IgD-negative memory B cell (primary cell): Measurements from ENCODE around the gene CIROP. TPM values are rescaled to one million over a fixed set of nuclear protein-coding genes. Genes with fewer than 3 reads are reported as not detected.

Source experiments
- H3K27ac Mint-ChIP-seq, 3 donors: one replicate each; pipeline ENCODE4 v1.8.0; 2020 to 2022; ENCODE audit warnings: mild to moderate bottlenecking in 3 of 3, mixed read lengths in 3 of 3, moderate library complexity in 1 of 3
- H3K27me3 Mint-ChIP-seq: one replicate; pipeline ENCODE4 v1.8.0; 2021; ENCODE audit warnings: mixed read lengths
- H3K36me3 Mint-ChIP-seq: one replicate; pipeline ENCODE4 v1.8.0; 2020; ENCODE audit warnings: mild to moderate bottlenecking, mixed read lengths
- H3K4me1 Mint-ChIP-seq, 3 donors: one replicate each; pipeline ENCODE4 v1.8.0; 2020 to 2022; ENCODE audit warnings: mixed read lengths in 3 of 3, mild to moderate bottlenecking in 1 of 3
- H3K4me3 Mint-ChIP-seq, 4 donors: one replicate each; pipeline ENCODE4 v1.8.0; 2020 to 2022; ENCODE audit warnings: mild to moderate bottlenecking in 4 of 4, mixed read lengths in 4 of 4, moderate library complexity in 3 of 4
- H3K9me3 Mint-ChIP-seq, 3 donors: one replicate each; pipeline ENCODE4 v1.8.0; 2020 to 2021; ENCODE audit warnings: mixed read lengths in 3 of 3, mild to moderate bottlenecking in 1 of 3
- polyA plus RNA-seq: library from polyadenylated mRNA; unstranded; fragments of 300-500 nt; fragmentation: Illumina TruSeq; gene quantifications from one replicate; pipeline ENCODE4 v1.2.3, GENCODE V29; 2021

CIROP gene
- polyA plus RNA-seq, 1 donor from 2014 or later = not detected

GRCh38 chr14:23097786-23098185 lies 7.0 kb downstream of the CIROP start:
- Mint-ChIP-seq H3K27ac (no peak overlapping the region), H3K27me3 (no peaks in the 10 kb centered on the region), H3K36me3 (peaks cover 2% of the 10 kb centered on the region), H3K4me1 (peaks cover 8 to 28% (median 12%) of the 10 kb centered on the region in 3 donors), H3K4me3 (peak overlapping the region in 1 of 4 donors; percentile 86), H3K9me3 (no peaks in the 10 kb centered on the region)

- H3K36me3 Mint-ChIP-seq = peaks cover 2% of the 10 kb centered on the region
- no peaks in the 10 kb centered on the region for H3K9me3 Mint-ChIP-seq
- H3K4me1 Mint-ChIP-seq = peaks cover 8 to 35% (median 13%) of the 10 kb centered on the region in 3 donors
These were observed 9.3 kb downstream of the CIROP start, which contains the start of gene C14orf119 for GRCh38 chr14:23095196-23096108. C14orf119 (plus strand) TSS chr14:23095505; CDS start chr14:23097659, 2,154 bp downstream.

GRCh38 chr14:23094666-23095195 lies 10.1 kb downstream of the CIROP start, which contains the start of gene ACIN1:
ACIN1 (minus strand) TSS chr14:23095136; CDS start chr14:23095112, 24 bp downstream.
- no peaks in the 10 kb centered on the region for H3K9me3 Mint-ChIP-seq
- peaks cover 8 to 35% (median 13%) of the 10 kb centered on the region in 3 donors for H3K4me1 Mint-ChIP-seq
- H3K36me3 Mint-ChIP-seq = peaks cover 1% of the 10 kb centered on the region
- no peak within 1 kb of the TSS for H3K27ac Mint-ChIP-seq
- H3K4me3 Mint-ChIP-seq = no peak within 1 kb of the TSS
- no peaks in the 10 kb centered on the region for H3K27me3 Mint-ChIP-seq

More at GRCh38 chr14:23095196-23096108, 9.3 kb downstream of the CIROP start, which contains the start of gene C14orf119:
- Mint-ChIP-seq H3K4me3 (no peak within 1 kb of the TSS), H3K27me3 (no peaks in the 10 kb centered on the region), H3K27ac (no peak within 1 kb of the TSS)

GRCh38 chr14:23093991-23094665 lies 10.7 kb downstream of the CIROP start:
- Mint-ChIP-seq H3K36me3 (no peaks in the 10 kb centered on the region), H3K27ac (no peak overlapping the region), H3K9me3 (no peaks in the 10 kb centered on the region), H3K4me3 (no peak overlapping the region), H3K27me3 (no peaks in the 10 kb centered on the region), H3K4me1 (peaks cover 8 to 33% (median 13%) of the 10 kb centered on the region in 3 donors)

GRCh38 chr14:23093526-23093925 lies 11.3 kb downstream of the CIROP start:
- Mint-ChIP-seq H3K4me3 (peak overlapping the region in 1 of 4 donors; percentile 65), H3K9me3 (no peaks in the 10 kb centered on the region), H3K36me3 (no peaks in the 10 kb centered on the region), H3K27me3 (no peaks in the 10 kb centered on the region), H3K27ac (peak overlapping the region in 1 of 3 donors; percentile 39), H3K4me1 (peaks cover 8 to 33% (median 13%) of the 10 kb centered on the region in 3 donors)

- H3K4me1 Mint-ChIP-seq = peaks cover 8 to 33% (median 13%) of the 10 kb centered on the region in 3 donors
- H3K36me3 Mint-ChIP-seq = no peaks in the 10 kb centered on the region
- no peaks in the 10 kb centered on the region for H3K9me3 Mint-ChIP-seq
- no peaks in the 10 kb centered on the region for H3K27me3 Mint-ChIP-seq
- H3K4me3 Mint-ChIP-seq = peak overlapping the region in 3 of 4 donors; percentile 25 to 79 (median 65)
- H3K27ac Mint-ChIP-seq = peak overlapping the region in 1 of 3 donors; percentile 39
These were observed 11.7 kb downstream of the CIROP start for GRCh38 chr14:23093104-23093503.

- peaks cover 5 to 25% (median 13%) of the 10 kb centered on the region in 3 donors for H3K4me1 Mint-ChIP-seq
- no peaks in the 10 kb centered on the region for H3K9me3 Mint-ChIP-seq
- peaks cover 3% of the 10 kb centered on the region for H3K36me3 Mint-ChIP-seq
- no peaks in the 10 kb centered on the region for H3K27me3 Mint-ChIP-seq
- peak overlapping the region in 1 of 4 donors; percentile 56 for H3K4me3 Mint-ChIP-seq
- no peak overlapping the region for H3K27ac Mint-ChIP-seq
These were observed 13.2 kb downstream of the CIROP start for GRCh38 chr14:23091294-23092225.

GRCh38 chr14:23090254-23090636 lies 14.5 kb downstream of the CIROP start:
- H3K27ac Mint-ChIP-seq = no peak overlapping the region
- H3K9me3 Mint-ChIP-seq = no peaks in the 10 kb centered on the region
- peaks cover 5 to 25% (median 13%) of the 10 kb centered on the region in 3 donors for H3K4me1 Mint-ChIP-seq
- no peaks in the 10 kb centered on the region for H3K27me3 Mint-ChIP-seq
- H3K4me3 Mint-ChIP-seq = peak overlapping the region in 1 of 4 donors; percentile 67
- peaks cover 6% of the 10 kb centered on the region for H3K36me3 Mint-ChIP-seq

- Mint-ChIP-seq H3K4me3 (peak overlapping the region in 1 of 4 donors; percentile 40), H3K36me3 (peaks cover 6% of the 10 kb centered on the region), H3K27ac (no peak overlapping the region), H3K4me1 (peaks cover 5 to 25% (median 13%) of the 10 kb centered on the region in 3 donors), H3K27me3 (no peaks in the 10 kb centered on the region), H3K9me3 (no peaks in the 10 kb centered on the region)
These were observed 15.1 kb downstream of the CIROP start for GRCh38 chr14:23089498-23090253.

- H3K9me3 Mint-ChIP-seq = no peaks in the 10 kb centered on the region
- peaks cover 6% of the 10 kb centered on the region for H3K36me3 Mint-ChIP-seq
- peaks cover 5 to 10% (median 5%) of the 10 kb centered on the region in 3 donors for H3K4me1 Mint-ChIP-seq
- no peak overlapping the region for H3K4me3 Mint-ChIP-seq
- H3K27ac Mint-ChIP-seq = peak overlapping the region in 1 of 3 donors; percentile 67
- no peaks in the 10 kb centered on the region for H3K27me3 Mint-ChIP-seq
These were observed 18.2 kb downstream of the CIROP start for GRCh38 chr14:23086565-23086964.

GRCh38 chr14:23085458-23085857 lies 19.3 kb downstream of the CIROP start:
- Mint-ChIP-seq H3K4me1 (peaks cover 5 to 9% (median 5%) of the 10 kb centered on the region in 3 donors), H3K36me3 (peaks cover 6% of the 10 kb centered on the region), H3K4me3 (peak overlapping the region in 1 of 4 donors; percentile 16), H3K9me3 (no peaks in the 10 kb centered on the region), H3K27me3 (no peaks in the 10 kb centered on the region), H3K27ac (no peak overlapping the region)

- H3K27me3 Mint-ChIP-seq = no peaks in the 10 kb centered on the region
- H3K27ac Mint-ChIP-seq = no peak overlapping the region
- no peaks in the 10 kb centered on the region for H3K9me3 Mint-ChIP-seq
- H3K4me3 Mint-ChIP-seq = no peak overlapping the region
- no peaks in the 10 kb centered on the region for H3K4me1 Mint-ChIP-seq
- no peaks in the 10 kb centered on the region for H3K36me3 Mint-ChIP-seq
These were observed 24.3 kb downstream of the CIROP start for GRCh38 chr14:23080474-23080873.

GRCh38 chr14:23079716-23080115 lies 25.1 kb downstream of the CIROP start:
- Mint-ChIP-seq H3K4me1 (no peaks in the 10 kb centered on the region), H3K9me3 (no peaks in the 10 kb centered on the region), H3K36me3 (no peaks in the 10 kb centered on the region), H3K27ac (peak overlapping the region in 1 of 3 donors; percentile 46), H3K4me3 (no peak overlapping the region), H3K27me3 (no peaks in the 10 kb centered on the region)
